Retinal pigment epithelial cell (primary cell): Measurements from ENCODE around the gene KLHL30.

ENCODE experiments used
- DNase-seq: peaks from one replicate; pipeline ENCODE4 v3.0.0-alpha.2; 2010; ENCODE audit warnings: low read depth
- H3K4me3 ChIP-seq: 2 replicates; pipeline ENCODE4 v1.5.1; 2011; ENCODE audit warnings: mild to moderate bottlenecking, low read length, control low read depth, moderate library complexity
- CTCF ChIP-seq: conservative IDR thresholded peaks from 2 replicates; pipeline ENCODE4 v1.5.1; 2011; ENCODE audit warnings: low read depth, low read length, control low read depth, inconsistent platforms

KLHL30 gene

GRCh38 chr2:238144262-238144661, 5.8 kb downstream of the KLHL30 start:
- no peak for TF ChIP-seq CTCF
- no peak overlapping the region for H3K4me3 ChIP-seq
- no peak for DNase-seq

GRCh38 chr2:238145046-238145445, 6.6 kb downstream of the KLHL30 start:
- H3K4me3 ChIP-seq = no peak overlapping the region
- no peak for DNase-seq
- TF ChIP-seq CTCF = no peak

- no peak for DNase-seq
- no peak for TF ChIP-seq CTCF
- H3K4me3 ChIP-seq = no peak overlapping the region
Observed at GRCh38 chr2:238145851-238146250, 7.4 kb downstream of the KLHL30 start.

- TF ChIP-seq CTCF = no peak
- H3K4me3 ChIP-seq = no peak overlapping the region
- DNase-seq = no peak
Observed at GRCh38 chr2:238146884-238147544, 8.5 kb downstream of the KLHL30 start.

GRCh38 chr2:238148981-238149380, 10.5 kb downstream of the KLHL30 start:
- DNase-seq = no peak
- H3K4me3 ChIP-seq = no peak overlapping the region
- TF ChIP-seq CTCF = no peak

GRCh38 chr2:238149841-238150572, 11.5 kb downstream of the KLHL30 start:
- no peak overlapping the region for H3K4me3 ChIP-seq
- DNase-seq = no peak
- no peak for TF ChIP-seq CTCF

- no peak for DNase-seq
- no peak for TF ChIP-seq CTCF
- no peak overlapping the region for H3K4me3 ChIP-seq
Observed at GRCh38 chr2:238150686-238151085, 12.2 kb downstream of the KLHL30 start.
